DND-41 (cell line): ENCODE results near the gene TAF6L.
A peak's percentile ranks its signal among the peaks of the same experiment; 100 is the strongest.

Experiments
- ATAC-seq: fragments of 200-7000 bp; cut with Tn5 transposase; 3 replicates; pipeline ENCODE4 v1.9.1; 2021; ENCODE audit warnings: low read depth; ENCODE audit not compliant: insufficient read depth
- DNase-seq: peaks from one replicate; pipeline ENCODE4 v3.0.0-alpha.2; 2020
- H2AFZ ChIP-seq: 2 replicates; pipeline ENCODE4 v1.6.0; 2012; ENCODE audit warnings: low read depth, low read length
- H3K27ac ChIP-seq: 2 replicates; pipeline ENCODE4 v1.5.1; 2012; ENCODE audit warnings: low read length, inconsistent platforms
- H3K27me3 ChIP-seq: fragments of 200-600 bp; sonication (generic); 2 replicates; pipeline ENCODE4 v1.6.0; 2012; ENCODE audit warnings: low read length, mild to moderate bottlenecking, inconsistent platforms; ENCODE audit not compliant: insufficient read depth, poor library complexity
- H3K36me3 ChIP-seq: 2 replicates; pipeline ENCODE4 v1.5.1; 2012; ENCODE audit warnings: low read length, inconsistent platforms; ENCODE audit not compliant: insufficient read depth
- H3K4me1 ChIP-seq: 2 replicates; pipeline ENCODE4 v1.5.1; 2012; ENCODE audit warnings: mild to moderate bottlenecking, low read length; ENCODE audit not compliant: insufficient read depth
- H3K4me2 ChIP-seq: 2 replicates; pipeline ENCODE4 v1.6.0; 2012; ENCODE audit warnings: mild to moderate bottlenecking, moderate library complexity, low read length, inconsistent platforms; ENCODE audit not compliant: insufficient read depth
- H3K4me3 ChIP-seq, 2 experiments: fragments of 200-600 bp in 1 of 2; shearing (Covaris generic) in 1 of 2; 2 replicates each; pipeline ENCODE4 v1.5.1; 2012 to 2016; ENCODE audit warnings: inconsistent platforms in 2 of 2, low read length in 2 of 2, mild to moderate bottlenecking in 2 of 2, low read depth in 1 of 2, moderate library complexity in 1 of 2
- H3K79me2 ChIP-seq: 2 replicates; pipeline ENCODE4 v1.6.0; 2012; ENCODE audit warnings: low read length, inconsistent platforms; ENCODE audit not compliant: insufficient read depth
- H3K9ac ChIP-seq: 2 replicates; pipeline ENCODE4 v1.6.0; 2012; ENCODE audit warnings: low read depth, mild to moderate bottlenecking, inconsistent platforms, low read length, moderate library complexity
- H3K9me3 ChIP-seq: 2 replicates; pipeline ENCODE4 v1.5.1; 2012; ENCODE audit warnings: low read length, moderate library complexity, mild to moderate bottlenecking, inconsistent platforms; ENCODE audit not compliant: insufficient read depth, severe bottlenecking
- H4K20me1 ChIP-seq: 2 replicates; pipeline ENCODE4 v1.6.0; 2012; ENCODE audit warnings: low read length; ENCODE audit not compliant: insufficient read depth
- EZH2 ChIP-seq: IDR thresholded peaks from 3 replicates; pipeline ENCODE4 v1.6.1; 2012; ENCODE audit warnings: borderline replicate concordance, low read depth, mild to moderate bottlenecking, moderate library complexity, low read length, inconsistent platforms; ENCODE audit not compliant: severe bottlenecking
- TF ChIP-seq, protein P1 (sequence below): IDR thresholded peaks from 2 replicates; pipeline ENCODE4 v1.5.1; 2012; ENCODE audit warnings: borderline replicate concordance, low read length, moderate library complexity, mild to moderate bottlenecking; ENCODE audit not compliant: poor library complexity, severe bottlenecking; ENCODE audit errors: extremely low read depth

TAF6L gene

GRCh38 chr11:62792202-62792575 is 21.0 kb downstream of the TAF6L start:
- H3K4me3 ChIP-seq: peak overlapping the region; percentile 47 to 72; a peak in 3 of 4 replicates
- no peaks in the 10 kb centered on the region for H3K27me3 ChIP-seq
- H3K27ac ChIP-seq: peak overlapping the region; percentile 37
- TF ChIP-seq EZH2: no peak
- TF ChIP-seq, protein P1, sequence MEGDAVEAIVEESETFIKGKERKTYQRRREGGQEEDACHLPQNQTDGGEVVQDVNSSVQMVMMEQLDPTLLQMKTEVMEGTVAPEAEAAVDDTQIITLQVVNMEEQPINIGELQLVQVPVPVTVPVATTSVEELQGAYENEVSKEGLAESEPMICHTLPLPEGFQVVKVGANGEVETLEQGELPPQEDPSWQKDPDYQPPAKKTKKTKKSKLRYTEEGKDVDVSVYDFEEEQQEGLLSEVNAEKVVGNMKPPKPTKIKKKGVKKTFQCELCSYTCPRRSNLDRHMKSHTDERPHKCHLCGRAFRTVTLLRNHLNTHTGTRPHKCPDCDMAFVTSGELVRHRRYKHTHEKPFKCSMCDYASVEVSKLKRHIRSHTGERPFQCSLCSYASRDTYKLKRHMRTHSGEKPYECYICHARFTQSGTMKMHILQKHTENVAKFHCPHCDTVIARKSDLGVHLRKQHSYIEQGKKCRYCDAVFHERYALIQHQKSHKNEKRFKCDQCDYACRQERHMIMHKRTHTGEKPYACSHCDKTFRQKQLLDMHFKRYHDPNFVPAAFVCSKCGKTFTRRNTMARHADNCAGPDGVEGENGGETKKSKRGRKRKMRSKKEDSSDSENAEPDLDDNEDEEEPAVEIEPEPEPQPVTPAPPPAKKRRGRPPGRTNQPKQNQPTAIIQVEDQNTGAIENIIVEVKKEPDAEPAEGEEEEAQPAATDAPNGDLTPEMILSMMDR: no peak
- H3K36me3 ChIP-seq: peaks cover 84% of the 10 kb centered on the region
- no peaks in the 10 kb centered on the region for H4K20me1 ChIP-seq
- H2AFZ ChIP-seq: no peak overlapping the region; the same call in 1 of the 2 replicates
- no peaks in the 10 kb centered on the region for H3K9me3 ChIP-seq
- peak overlapping the region; percentile 78 for H3K9ac ChIP-seq
- H3K79me2 ChIP-seq: peaks cover 52% of the 10 kb centered on the region
- ATAC-seq: peak; percentile 10
- H3K4me2 ChIP-seq: peak overlapping the region; percentile 92
- peak; percentile 30 for DNase-seq
- peaks cover 51% of the 10 kb centered on the region for H3K4me1 ChIP-seq

DNA sequence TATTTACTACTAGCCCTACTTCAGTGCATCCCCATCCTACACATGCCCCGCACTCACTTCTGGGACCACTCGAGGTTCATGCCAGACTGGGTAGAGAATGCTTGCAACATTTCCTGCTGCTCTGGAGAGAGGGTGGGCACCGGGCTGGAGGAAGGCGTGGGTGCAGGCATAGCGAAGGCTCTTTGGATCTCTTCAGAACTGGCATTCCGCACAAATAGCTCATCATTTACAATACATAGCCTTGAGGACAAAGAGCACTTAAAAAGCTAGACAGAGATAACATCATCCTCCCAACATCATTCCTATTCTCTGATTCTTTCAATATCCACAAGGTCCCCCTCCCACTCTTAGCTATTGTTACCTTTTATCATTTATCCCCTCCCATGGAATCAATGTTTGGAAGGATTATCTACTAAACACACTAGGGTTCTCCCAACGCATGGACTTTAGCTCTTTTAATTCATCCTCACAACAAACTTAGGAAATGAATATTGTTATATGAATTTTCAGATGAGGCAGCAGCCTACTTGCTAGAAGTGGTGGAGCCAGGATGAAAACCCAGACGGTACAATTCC is 23.1 kb downstream of the TAF6L start:
- H3K9ac ChIP-seq: no peak overlapping the region
- no peaks in the 10 kb centered on the region for H3K9me3 ChIP-seq
- H4K20me1 ChIP-seq: 0 out of 2 replicates have a peak, but pooled peaks cover 2% of the 10 kb centered on the region
- no peak overlapping the region for H3K4me2 ChIP-seq
- peaks cover 93% of the 10 kb centered on the region for H3K36me3 ChIP-seq
- no peak overlapping the region for H3K4me3 ChIP-seq
- no peak for DNase-seq
- H2AFZ ChIP-seq: no peak overlapping the region
- H3K27ac ChIP-seq: no peak overlapping the region
- H3K27me3 ChIP-seq: no peaks in the 10 kb centered on the region
- H3K4me1 ChIP-seq: peaks cover 32% of the 10 kb centered on the region
- no peak for ATAC-seq
- peaks cover 33% of the 10 kb centered on the region for H3K79me2 ChIP-seq
- TF ChIP-seq EZH2: no peak
- TF ChIP-seq, protein P1: no peak

DNA sequence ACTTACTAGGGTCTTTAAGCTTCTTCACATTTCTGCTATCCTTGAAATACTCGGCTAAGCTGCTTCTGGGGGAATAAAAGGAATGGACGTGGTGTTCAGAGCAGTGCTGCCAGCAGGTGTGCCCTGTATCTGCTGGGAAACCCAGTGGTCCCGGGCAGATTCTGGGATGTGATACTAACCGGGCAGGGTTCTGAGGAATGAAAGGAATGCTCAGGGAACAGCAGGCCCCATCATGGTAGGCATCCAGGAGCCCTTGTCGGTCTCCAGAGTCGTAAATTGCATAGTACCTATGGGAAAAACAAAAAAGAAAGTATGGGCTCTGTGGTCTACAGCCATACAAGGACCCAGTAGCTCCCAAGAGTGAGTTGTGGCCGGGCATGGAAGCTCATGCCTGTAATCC is 25.1 kb downstream of the TAF6L start:
- TF ChIP-seq EZH2: no peak
- TF ChIP-seq, protein P1: no peak
- H3K4me2 ChIP-seq: no peak overlapping the region
- H3K27ac ChIP-seq: no peak overlapping the region
- H3K36me3 ChIP-seq: peaks cover 95% of the 10 kb centered on the region
- ATAC-seq: no peak
- H3K4me1 ChIP-seq: peaks cover 14% of the 10 kb centered on the region
- H3K9ac ChIP-seq: no peak overlapping the region
- H3K9me3 ChIP-seq: no peaks in the 10 kb centered on the region
- H4K20me1 ChIP-seq: 0 out of 2 replicates have a peak, but pooled peaks cover 5% of the 10 kb centered on the region
- no peak for DNase-seq
- no peak overlapping the region for H3K4me3 ChIP-seq
- no peak overlapping the region for H2AFZ ChIP-seq
- peaks cover 22% of the 10 kb centered on the region for H3K79me2 ChIP-seq
- no peaks in the 10 kb centered on the region for H3K27me3 ChIP-seq
